Ecto neural progenitor cell (in vitro differentiated cells): ENCODE measurements around the gene OSMR.
"Not testable (repeated sequence)": the region's sequence is repeated elsewhere in the genome, so short reads cannot be mapped to it uniquely, and the experiment has no call there.

Source experiments
- DNase-seq: peaks from one replicate; pipeline ENCODE4 v3.0.0-alpha.2; 2018; ENCODE audit warnings: low spot score

The OSMR gene

DNA sequence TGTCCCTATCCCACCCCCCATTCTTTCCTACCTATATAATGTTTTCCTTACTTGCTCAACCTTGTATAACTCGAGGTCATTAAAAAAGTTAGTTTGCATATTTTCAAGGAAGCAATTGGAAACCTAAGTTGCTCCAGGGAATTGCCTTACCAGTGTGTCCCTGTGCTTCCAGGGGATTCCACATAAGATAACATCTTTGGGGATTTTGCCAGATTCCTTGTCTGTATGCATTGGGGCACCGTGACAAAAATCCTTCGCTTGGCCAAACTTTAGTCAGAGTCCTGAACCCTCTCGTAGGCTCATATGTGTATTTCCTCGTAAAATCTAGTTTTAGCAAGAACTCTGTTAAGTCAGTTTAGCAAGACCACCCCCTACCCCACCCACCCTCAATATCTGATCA is 14.7 kb upstream of the OSMR start:
- no peak for DNase-seq

GRCh38 chr5:38831909-38832308 is 13.9 kb upstream of the OSMR start:
- DNase-seq: no peak

DNA sequence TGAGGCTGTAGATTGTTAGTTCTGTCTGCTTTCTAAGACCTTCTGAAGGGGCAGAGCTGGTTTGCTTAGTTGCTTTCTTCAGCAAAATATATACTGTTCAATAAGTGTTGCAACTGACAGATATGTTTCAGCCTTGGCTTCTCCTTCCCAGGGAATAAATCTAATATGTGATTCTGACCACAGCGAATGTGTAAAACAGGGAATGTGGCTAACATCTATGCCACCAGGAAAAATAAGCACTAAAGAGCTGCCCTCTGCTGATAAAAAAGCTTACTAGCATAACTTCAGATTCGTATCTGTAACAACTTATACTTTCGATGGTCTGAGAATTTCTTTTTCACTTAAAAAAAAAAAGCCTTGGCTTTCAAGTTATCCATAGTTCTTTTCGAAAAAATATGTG is 13.0 kb upstream of the OSMR start:
- DNase-seq: no peak

DNA sequence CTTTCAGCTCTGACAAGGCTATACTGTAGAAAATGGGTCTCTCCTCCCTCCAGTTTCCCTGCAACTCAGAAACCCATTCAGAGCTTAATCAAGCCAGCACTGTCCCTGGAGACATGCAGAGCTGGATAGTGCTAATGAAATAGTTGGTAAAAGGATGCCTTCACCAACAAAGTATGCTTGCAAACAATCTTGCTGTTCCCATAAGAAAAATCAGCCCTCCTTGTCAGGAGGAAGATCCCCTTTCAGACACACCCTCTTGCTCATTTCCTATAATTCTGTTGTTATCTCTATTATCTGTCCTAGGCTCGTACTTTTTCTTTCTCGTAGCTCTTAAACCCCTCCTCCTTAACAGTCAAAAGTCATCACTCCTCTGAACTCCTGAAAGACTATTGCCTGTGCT is 9.9 kb upstream of the OSMR start:
- DNase-seq: no peak

GRCh38 chr5:38837416-38837815 is 8.4 kb upstream of the OSMR start:
- no peak for DNase-seq

- no peak for DNase-seq
These were observed 7.9 kb upstream of the OSMR start for GRCh38 chr5:38837932-38838331.

DNA sequence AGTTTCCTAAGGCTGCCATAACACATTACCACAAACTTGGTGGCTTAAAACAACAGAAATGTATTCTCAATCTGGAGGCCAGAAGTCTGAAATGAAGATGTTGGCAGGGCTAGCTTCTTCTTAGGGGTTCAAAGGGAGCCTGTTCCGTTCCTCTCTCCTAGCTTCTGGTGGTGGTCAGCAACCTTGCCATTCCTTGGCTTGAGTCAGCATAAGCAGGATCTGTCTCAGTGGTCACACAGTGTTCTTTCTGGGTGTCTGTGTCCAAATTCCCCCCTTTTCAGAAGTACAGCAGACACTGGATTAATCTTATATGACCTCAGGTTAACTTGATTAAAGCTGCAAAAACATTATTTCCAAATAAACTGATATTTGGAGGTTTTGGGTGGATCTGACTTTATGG is 2.1 kb upstream of the OSMR start:
- DNase-seq: no peak

DNA sequence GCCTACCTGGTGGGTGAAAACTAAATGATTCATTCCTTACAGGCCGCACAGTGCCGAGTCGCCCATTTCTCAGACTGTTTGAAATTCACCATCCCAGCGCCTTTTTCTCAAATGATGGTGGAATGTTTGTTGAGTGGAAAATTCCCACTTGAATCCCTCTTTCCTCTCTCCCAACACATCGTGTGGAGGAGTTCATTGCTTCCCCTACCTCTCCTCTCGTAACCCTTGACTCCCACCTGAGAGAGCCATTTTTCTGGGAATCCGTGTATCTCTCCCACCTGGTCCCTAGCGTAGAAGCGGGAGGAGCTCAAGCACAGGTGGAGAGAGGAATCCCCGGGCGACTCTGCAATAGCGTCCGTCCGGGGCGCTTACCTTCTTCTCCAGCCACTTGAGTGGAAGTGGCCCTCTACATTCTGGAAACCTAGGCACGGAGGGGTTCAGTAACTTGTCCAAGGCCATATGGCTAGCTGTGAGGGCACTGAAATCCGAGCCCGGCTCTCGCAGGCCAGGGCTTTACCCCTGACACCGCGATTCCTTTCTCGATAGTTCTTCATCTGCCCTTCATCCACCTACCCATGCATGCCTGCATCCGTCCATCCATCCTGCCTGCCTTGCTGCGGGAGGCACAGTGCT is 683 bp downstream of the OSMR start:
- no peak for DNase-seq

DNA sequence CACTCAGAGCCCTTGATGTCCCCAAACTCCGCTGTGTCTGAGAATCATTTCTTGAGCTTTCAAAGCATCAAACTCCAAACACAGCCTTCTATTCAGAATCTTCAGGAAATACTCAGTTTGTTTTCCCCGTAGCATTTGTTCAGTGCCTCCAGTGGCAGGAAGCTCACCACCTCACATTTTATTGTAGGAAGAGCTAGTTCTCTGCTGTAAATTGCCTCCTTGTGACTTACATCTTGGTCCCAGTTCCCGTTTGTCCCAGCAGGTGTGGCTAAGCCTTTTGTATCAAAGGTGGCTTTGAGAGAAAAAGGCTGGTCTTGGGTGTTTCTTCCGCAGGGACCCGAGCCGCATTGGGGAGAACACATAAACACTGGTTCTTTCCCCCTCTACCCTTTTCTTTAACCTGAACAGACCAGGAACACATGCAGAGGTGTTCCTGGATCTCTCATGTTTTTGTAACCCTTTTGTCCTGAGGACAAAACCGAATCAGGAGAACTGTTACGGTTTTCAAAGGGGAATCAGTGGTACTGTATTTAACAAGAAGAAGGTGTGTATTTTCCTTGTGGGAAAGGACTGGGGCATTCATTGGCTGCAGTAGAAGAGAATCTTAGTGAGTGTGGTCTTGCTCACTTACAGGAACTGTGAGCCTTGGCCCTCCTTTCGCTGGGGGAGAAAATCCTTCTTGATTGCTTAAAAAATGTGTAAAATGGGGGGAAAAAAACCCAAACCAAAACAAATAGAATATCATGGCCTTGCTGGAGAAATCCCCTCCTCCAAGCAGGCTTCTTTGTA is 1.9 kb downstream of the OSMR start:
- no peak for DNase-seq

DNA sequence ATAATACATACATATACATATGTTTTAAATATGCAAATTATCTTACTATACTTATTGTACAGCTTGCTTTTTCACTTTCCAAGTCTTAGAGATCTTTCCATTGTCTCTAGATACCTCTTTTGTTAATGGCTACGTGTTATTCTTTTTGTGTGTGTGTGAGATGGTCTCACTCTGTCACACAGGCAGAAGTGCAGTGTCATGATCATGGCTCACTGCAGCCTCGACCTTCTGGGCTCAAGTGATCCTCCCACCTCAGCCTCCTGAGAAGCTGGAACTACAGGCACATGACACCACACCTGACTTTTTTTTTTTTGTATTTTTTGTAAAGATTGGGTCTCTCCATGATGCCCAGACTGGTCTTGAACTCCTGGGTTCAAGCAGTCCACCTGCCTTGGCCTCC is 2.8 kb downstream of the OSMR start:
- no peak for DNase-seq

DNA sequence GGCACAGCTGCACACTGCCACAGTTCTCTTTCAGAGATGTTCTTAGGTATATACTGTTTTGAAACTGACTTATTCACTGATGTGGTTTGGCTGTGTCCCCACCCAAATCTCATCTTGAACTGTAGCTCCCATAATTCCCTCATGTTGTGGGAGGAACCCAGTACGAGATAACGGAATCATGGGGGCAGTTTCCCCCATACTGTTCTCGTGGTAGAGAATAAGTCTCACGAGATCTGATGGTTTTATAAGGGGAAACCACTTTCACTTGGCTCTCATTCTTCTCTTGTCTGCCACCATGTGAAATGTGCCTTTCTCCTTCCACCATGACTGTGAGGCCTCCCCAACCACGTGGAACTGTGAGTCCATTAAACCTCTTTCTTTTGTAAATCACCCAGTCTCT is 5.8 kb downstream of the OSMR start:
- DNase-seq: not testable (repeated sequence)

GRCh38 chr5:38853753-38854470 is 8.1 kb downstream of the OSMR start:
- no peak for DNase-seq

- DNase-seq: no peak
These were observed 9.1 kb downstream of the OSMR start for GRCh38 chr5:38854907-38855306.

DNA sequence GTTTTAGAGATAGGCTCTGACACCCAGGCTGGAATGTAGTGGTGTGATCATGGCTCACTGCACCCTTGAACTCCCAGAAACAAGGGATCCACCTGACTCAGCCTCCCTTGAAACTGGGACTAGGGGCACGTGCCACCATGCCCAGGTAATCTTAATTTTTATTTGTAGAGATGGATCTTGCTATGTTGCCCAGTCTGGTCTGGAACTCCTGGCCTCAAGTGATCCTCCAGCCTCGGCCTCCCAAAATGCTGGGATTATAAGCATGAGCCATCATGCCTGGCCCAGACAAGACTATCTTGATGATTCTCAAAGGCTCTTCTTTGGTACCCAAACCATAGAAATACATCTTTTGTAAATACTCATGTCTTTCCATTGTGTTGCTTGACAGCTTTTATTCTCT is 10.8 kb downstream of the OSMR start:
- no peak for DNase-seq

DNA sequence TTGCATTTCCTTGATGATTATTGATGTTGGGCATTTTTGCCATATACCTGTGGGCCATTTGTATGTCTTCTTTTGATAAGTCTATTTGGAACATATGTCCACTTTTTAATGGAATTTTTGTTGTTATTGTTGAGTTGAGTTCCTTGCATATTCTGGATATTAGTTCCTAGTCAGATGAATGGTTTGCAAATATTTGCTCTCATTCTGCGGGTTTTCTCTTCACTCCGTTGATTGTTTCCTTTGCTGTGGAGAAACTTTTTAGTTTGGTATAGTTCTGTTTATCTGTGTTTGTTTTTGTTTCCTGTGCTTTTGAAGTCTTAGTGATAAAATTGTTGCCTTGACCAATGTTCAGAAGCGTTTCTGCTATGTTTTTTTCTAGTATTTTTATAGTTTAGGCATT is 13.0 kb downstream of the OSMR start:
- DNase-seq: no peak

GRCh38 chr5:38861986-38862770 is 16.4 kb downstream of the OSMR start:
- DNase-seq: not testable (repeated sequence)

DNA sequence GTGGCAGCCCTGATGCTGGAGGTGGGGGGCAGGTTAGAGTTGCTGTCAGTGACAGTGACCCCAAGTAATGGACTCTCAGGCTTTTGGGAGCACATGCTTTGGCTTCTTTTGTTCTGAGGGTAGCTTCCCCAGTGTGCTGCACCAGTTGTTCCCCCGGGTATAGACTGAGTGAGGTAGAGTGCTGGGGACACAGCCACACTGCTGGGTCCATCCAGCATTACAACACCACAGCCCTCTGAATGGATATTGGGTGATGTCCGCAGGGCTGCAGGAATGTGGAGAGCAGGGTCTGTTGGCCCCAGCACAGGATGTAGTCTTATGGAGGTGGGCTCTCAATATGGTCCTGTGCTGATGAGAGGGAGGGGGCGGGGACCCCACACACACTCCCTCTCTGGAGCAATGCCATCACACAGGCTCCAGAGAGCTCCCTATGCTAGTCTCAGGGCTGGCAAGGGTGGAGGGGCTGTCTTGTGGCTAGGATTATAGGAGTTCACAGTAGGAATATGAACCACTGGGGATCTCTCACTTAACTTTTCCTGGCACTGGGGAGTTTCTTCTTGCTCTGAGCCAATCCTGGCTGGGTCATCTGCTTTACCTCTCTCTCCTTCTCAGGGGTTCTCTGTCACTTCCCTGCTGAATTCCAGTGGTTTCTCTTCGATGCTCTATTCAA is 20.7 kb downstream of the OSMR start:
- no peak for DNase-seq

DNA sequence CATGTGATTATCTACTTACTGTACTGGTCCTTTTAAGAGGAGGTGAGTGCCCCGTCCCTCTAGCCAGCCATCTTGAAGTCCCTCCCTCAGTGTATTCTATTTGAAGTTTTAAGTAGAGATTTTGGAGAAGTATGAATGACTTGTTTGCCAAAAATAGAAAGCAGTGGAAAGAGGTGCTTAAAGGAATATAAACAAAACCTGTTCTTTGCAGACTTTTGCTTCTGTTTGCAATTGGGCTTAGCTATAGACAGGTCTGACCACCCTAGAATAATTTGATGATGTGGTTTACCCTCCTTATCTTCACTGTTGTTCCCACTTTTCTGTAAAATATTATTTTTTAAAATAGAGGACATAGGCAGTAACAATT is 21.2 kb downstream of the OSMR start:
- no peak for DNase-seq

DNA sequence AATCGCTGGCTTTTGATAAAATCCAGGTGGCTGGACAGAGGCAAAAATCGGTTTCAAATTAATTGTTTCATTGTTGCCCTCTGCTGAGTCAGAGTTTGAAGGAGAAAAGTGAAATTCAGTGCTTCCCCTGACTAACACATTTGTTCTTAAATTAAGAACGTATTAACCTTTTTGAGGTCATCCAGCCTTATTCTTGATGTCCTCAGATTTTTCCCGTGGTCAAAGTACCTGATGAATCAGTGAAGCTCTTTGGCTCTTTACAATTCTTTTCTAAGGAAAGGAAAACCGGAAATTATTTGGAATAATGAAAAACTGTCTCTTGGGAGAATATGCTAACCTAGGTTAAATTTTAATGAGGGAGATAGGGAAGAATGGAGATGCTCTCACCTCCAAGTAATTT is 21.6 kb downstream of the OSMR start:
- DNase-seq: no peak

GRCh38 chr5:38870595-38870994 is 24.8 kb downstream of the OSMR start:
- no peak for DNase-seq

GRCh38 chr5:38871058-38871605 is 25.3 kb downstream of the OSMR start:
- no peak for DNase-seq
